GM21576 (cell line): ENCODE measurements around the gene RHPN2.

Experiments used
- ATAC-seq: cut with Tn5 transposase; IDR thresholded peaks from one replicate; pipeline ENCODE4 v1.9.1; 2021; ENCODE audit warnings: mild to moderate bottlenecking, moderate library complexity; ENCODE audit not compliant: unreplicated experiment

RHPN2 gene

GRCh38 chr19:33064792-33065550 is at the start of gene RHPN2:
Gene RHPN2, minus strand, starts transcription at chr19:33064888. Its CDS starts 36 bp downstream, at chr19:33064852.
- peak; percentile 67 for ATAC-seq

DNA sequence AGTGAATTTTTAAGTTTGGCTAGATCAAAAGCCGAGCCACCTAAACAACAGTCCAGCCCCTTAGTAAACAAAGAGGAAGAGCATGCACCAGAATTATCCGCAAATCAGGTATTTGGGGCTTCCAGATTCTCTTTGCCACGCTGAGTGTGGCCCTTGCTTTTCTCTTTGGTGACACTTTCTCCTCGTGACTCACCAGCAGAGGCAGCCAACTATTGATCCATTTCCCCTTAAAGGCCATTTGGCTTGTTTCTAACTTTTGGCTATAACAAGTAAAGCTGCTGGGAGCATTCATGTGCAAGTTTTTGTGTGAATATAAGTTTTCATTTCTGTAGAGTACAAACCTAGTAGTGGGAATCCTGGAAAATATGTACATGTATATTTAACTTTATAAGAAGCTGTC is 49.6 kb upstream of the RHPN2 start:
- no peak for ATAC-seq

- ATAC-seq: no peak
Observed at GRCh38 chr19:33111587-33111986, 46.9 kb upstream of the RHPN2 start.

DNA sequence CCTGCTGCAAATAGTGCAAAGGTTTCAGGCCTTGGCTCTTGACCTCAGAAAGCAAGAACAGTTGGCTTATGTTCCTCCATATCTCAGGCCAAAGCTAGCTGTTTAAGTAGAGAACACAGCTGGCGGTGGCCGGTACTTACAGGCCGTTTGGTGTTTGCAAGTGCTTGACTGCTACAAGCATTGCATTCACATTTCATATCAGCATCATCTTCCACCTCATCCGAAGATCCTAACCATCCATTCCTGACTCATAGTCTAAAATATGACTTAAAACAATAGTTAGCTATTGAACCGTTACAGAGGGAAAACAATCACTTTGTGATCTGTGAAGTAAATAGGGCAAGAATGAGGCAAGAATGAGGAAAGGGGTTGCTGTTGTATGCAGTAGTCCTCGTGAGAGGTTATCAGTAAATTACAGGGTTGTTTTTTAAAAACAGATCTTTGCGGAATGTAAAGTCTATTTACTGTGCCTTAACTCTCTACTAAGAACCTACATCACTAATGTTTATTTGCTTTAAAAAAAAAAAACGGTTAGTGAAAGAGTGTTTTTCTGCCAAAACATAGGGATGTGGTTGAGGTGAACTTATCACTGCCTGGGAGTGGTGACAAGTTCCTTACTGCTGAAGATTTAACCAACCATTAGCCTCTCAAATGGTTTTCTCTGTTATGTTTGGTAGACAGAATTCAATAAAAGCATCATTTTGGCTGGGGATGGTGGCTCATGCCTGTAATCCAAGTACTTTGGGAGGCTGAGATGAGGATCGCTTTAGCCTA is 45.6 kb upstream of the RHPN2 start:
- no peak for ATAC-seq

DNA sequence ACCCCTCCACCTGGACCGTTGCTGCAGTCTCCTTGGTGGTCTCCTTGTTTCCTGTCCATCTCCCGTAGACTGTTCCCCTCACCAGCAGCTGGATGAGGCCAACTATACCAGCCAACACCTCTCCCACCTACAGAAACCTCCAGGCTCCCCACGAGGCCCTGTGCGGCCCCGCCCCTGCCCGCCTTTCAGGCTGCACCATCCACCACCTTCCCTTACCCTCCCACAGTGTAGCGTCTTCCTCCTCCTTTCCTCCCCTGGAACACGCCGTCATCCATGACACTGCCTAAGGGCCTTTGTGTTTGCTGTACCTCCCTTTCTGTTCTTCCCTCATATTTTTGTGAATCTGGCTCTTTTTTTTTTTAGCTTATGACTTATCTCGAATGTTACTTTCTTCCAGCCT is 43.5 kb upstream of the RHPN2 start:
- ATAC-seq: no peak

GRCh38 chr19:33102893-33103292 is 38.2 kb upstream of the RHPN2 start:
- no peak for ATAC-seq

GRCh38 chr19:33100894-33101644 is 36.4 kb upstream of the RHPN2 start:
- no peak for ATAC-seq

GRCh38 chr19:33098055-33098534 is 33.4 kb upstream of the RHPN2 start:
- ATAC-seq: no peak

GRCh38 chr19:33096005-33096404 is 31.3 kb upstream of the RHPN2 start:
- no peak for ATAC-seq

DNA sequence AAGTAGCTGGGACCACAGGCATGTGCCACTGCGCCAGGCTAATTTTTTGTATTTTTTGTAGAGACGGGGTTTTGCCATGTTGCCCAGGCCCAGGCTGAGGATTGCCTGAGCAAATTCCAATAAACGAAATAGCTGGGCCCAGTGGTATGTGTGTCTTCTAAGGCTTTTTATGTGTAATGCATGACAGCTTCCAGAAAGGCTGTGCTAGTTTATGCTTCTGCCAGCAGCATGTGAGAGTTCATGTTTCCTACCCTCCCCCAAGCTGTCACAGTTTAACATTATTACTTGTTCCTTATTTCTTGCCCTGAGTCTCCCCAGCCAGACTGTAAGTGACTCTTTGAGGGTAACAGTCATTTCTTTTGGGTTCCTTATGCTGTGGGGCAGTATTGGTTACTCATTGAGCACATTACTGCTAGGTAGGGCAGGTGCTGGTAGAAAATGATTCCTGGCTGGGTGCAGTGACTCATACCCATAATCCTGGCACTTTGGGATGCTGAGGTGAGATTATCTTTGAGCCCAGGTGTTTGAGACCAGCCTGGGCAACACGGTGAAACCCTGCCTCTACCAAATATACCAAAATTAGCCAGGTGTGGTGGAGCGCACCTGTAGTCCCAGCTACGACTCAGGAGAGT is 29.9 kb upstream of the RHPN2 start:
- ATAC-seq: no peak

DNA sequence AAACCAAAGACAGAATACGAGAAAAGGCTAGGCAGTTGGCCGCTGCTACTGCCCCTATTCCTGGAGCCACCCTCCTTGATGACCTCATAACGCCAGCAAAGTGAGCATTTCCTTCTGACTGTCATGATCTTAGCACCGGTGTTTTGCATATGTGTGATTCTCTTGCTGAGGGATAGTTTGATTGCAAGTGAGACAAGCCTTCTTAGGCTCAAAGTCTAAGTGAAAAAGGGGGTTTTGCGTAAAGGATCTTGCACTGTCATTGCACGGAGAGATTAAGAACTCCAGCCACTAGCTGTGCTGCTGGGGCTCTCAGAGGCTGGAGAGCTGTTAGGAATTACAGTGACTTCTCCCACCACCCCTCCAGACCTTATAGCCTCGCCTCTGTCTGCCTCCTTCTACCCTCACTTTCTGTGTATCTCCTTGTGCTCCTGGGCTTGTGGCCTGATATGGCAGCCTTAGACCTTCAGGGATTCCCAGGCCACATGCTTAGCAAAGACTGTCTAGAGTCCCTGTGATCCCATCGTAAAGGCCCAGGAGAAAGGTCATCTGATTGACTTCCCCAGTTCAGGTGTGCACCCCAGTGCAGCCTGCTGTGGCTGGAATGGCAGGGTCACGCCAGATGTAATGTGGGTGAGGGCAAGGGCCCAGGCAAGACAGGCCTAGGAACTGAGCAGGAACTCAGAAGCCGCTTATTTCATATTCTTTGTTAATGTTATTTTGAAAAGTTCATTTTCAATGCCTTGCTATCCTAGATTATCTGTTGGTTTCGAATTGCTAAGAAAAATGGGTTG is 28.9 kb upstream of the RHPN2 start:
- ATAC-seq: no peak

GRCh38 chr19:33090179-33090578 is 25.5 kb upstream of the RHPN2 start:
- no peak for ATAC-seq

DNA sequence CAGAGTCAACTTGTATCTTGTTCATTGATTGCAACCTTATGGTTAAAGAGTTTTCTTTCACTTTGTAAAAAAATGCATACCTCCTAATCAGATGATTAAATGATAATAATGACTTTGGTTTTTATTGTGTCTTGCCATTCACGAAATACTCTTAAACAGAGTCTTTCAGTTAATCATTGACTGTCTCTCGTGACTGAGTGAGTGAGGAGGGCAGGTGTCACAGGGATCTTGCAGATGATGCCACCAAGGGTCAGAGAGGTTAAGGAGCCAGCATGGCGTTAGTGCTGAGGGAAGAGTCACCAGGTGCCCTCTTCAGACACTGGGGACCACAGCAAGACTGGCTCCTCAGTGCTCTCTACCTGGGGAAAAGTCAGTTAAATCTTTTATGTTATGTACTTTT is 24.3 kb upstream of the RHPN2 start:
- ATAC-seq: no peak

- no peak for ATAC-seq
Observed at GRCh38 chr19:33086955-33087354, 22.3 kb upstream of the RHPN2 start.

DNA sequence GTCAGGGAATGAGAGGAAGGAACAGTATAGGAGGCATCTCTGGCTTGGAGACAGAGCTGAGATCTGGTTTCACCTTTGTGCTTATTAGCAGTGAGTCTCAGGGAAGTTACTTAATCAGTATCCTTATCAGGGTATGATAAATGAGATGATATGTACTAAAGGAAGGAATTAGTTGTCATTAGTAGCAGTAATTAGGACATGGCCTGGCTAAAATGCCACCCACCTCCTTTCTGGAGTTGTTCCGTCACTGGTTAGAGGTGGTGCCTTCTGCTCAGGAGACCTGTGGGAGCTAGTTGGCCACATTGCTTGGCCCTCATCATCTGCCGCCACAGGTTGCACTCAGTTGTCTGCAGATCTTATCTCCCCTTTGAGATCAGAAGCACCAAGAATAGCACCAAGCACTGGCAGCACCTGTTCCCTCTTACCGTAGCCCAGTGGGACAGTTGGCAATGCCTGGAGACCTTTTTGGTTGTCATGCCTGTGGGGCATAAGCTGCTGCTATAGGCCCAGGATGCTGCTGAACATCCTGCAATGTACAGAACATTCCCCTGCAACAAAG is 21.0 kb upstream of the RHPN2 start:
- no peak for ATAC-seq

DNA sequence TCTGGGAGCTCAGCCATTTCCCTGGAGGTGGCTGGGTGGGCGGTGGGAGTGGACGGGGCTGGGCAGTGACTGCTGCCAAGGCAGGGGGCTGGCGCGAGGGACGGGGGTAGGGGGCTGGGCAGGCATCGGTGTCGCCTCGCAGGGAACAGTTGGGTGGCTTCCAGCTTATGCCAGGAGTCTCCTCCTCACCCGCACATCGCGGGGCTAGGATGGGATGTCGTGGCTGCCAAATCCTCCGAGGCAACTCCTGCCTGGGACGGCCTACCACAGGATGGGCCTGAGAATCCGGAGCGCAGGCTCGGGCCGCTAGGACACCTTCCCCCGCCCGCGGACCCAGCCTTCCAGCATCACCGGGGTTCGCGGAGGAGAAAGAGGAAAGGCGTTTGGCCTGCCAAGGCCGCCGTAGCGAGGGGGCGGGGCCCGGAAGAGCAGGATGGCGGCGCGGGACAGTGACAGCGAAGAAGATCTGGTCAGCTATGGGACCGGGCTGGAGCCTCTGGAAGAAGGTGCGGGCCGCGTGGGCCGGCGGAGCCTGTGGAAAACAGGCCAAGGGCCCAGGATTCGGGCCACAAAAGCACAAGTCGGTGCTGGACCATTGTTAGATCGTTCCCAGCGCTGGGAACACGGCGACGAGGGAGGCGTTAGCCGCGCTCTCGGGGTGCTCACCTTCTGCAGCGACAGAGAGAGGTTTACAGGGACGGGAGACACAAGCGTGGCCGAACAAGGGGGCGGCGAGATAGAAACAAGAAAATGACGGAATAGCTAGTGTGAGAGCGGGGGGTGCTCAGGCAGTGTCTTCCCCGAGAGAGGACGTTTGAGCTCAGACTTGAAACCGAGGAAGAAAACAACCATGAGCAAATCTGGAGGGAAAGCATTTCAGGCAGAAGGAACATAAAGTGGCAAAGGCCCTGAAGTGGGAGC is 16.3 kb upstream of the RHPN2 start, which contains the start of gene GPATCH1:
TSS of gene GPATCH1 (plus strand) at position 421 of the 921 bp plus-strand sequence. CDS start at position 434, 13 bp downstream.
- peak; percentile 85 for ATAC-seq

- ATAC-seq: no peak
Observed at GRCh38 chr19:33075519-33075918, 10.8 kb upstream of the RHPN2 start.

DNA sequence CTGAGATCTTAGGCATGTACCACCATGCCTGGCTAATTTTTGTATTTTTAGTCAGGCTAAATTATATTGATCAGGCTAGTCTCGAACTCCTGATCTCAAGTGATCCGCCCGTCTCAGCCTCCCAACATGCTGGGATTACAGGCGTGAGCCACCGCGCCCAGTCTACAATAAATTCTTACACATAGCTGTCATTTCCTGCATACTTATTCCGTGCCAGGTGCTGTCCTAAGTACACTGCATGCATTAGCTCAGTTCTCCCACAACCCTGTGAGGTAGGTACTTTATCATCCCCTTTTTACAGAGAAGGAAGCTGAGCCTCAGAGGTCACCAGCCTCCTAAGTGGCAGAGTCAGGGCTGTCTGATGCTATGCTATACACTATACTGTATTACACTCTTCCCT is 7.2 kb upstream of the RHPN2 start:
- ATAC-seq: no peak

DNA sequence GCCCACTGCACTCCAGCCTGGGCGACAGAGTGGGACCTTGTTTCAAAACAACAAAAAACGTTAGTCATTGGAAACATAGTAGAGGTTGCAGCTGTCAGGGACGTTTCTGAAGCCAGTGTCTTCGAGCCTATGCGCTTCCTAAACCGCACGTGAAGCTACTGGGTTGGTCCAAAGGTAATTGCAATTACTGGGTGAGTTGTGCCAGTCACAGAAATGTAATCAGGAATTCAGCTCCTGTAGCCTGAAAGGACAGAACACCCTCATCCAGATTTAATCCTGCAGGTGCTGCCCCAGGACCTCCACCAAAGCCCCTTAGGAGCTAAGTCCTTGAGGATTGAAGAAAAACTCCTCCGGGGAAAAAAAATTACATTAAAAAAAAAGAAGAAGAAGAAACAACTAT is 2.4 kb upstream of the RHPN2 start:
- ATAC-seq: no peak
